Measurements from ENCODE around the gene ABHD11.

ABHD11 gene

DNA sequence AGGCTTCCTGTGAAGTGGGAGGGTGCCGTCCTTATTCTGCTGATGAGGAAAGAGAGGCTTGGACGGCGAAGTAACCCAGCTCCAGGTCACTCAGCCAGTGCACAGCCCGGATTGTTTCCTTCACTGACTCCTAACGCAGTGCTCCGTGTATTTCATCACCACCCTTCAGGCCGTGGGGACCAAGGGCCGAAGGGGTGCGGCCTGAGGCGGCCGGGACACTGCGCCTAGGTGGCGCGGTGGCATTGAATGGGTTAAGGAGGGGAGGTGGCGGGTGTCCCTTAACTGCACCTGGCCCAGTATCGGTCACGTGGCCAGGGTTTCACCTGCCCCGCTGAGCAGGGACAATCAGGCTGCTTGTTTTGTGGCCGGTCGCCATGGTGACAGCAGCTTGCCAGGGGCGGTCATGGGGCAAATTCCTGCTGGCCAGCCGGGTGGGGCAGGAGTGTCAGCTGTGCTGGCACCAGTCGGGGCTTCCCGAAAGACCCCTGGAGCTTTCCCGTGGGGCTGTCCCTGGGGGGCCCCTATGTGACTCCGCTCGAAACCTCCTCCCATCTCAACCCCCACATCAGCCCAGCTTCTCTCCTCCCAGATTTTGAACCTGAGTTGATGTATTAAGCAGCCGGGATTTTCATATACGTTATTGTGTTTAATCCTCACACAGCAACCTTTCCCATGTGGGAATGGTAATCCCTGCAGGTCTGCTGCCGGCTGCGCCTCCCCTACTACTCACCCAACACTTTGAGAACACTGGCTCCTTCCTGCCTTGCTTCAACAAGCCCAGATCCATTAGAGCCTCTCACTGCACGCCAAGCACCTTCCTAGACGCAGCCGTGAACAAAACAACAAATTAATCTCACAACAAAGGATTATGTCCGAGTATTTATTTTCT, 4.4 kb upstream of the ABHD11 start:
- peak overlapping the region; percentile 57 for H2AFZ ChIP-seq (ENCODE audit: low read length)
- peak overlapping the region; percentile 81 for H3K23ac ChIP-seq (ENCODE audit: low read depth, low read length, poor library complexity)
- H2BK5ac ChIP-seq (ENCODE audit: low read length): peak overlapping the region; percentile 99
- peak overlapping the region; percentile 45 for H3K4me2 ChIP-seq (ENCODE audit: insufficient read depth, low read length, poor library complexity, severe bottlenecking)
- H2BK12ac ChIP-seq (ENCODE audit: low read length): peak overlapping the region; percentile 99
- WGBS, 2 donors (ENCODE audit: extremely low coverage in 2 of 2, insufficient read length in 2 of 2, insufficient replicate concordance in 1 of 2): no CpG with 5 or more reads among the region's 35 CpGs
- peak overlapping the region; percentile 96 for H3K27ac ChIP-seq (replicated peaks; ENCODE audit: low read length)
- no peaks in the 10 kb centered on the region for H3K79me1 ChIP-seq (ENCODE audit: low read depth, low read length)
- H4K8ac ChIP-seq (ENCODE audit: low read depth, low read length): peak overlapping the region; percentile 32
- peaks cover 22 to 24% of the 10 kb centered on the region in 2 donors for H3K4me1 ChIP-seq (ENCODE audit: control insufficient read depth in 2 of 2, insufficient read depth in 1 of 2, low read depth in 1 of 2, low read length in 2 of 2)
- peak overlapping the region; percentile 81 for H3K4ac ChIP-seq (ENCODE audit: low read length)
- H3K14ac ChIP-seq (ENCODE audit: low read length): peak overlapping the region; percentile 77
- H2BK15ac ChIP-seq (ENCODE audit: low read length): peak overlapping the region; percentile 65
- H4K91ac ChIP-seq (ENCODE audit: low read depth, low read length, poor library complexity): peak overlapping the region; percentile 47
- H3K9me3 ChIP-seq (replicated peaks in 1 of 2; ENCODE audit: control insufficient read depth in 2 of 2, insufficient read depth in 1 of 2, low read depth in 1 of 2, low read length in 2 of 2): no peaks in the 10 kb centered on the region
- H3K18ac ChIP-seq (ENCODE audit: low read length): peak overlapping the region; percentile 98
- peak; percentile 87 for DNase-seq (ENCODE audit: low spot score)
- H3K4me3 ChIP-seq (ENCODE audit: low read length in 2 of 2): peak overlapping the region in 1 of 2 donors; percentile 2
- peak overlapping the region; percentile 97 for H2AK5ac ChIP-seq (ENCODE audit: low read depth, low read length)
- peak overlapping the region; percentile 73 for H3K9ac ChIP-seq (ENCODE audit: low read depth, low read length, poor library complexity)
- H3K36me3 ChIP-seq (replicated peaks in 1 of 2; ENCODE audit: control insufficient read depth in 2 of 2, insufficient read depth in 2 of 2, low read length in 2 of 2): no peaks in the 10 kb centered on the region
- H3K27me3 ChIP-seq (ENCODE audit: control insufficient read depth in 3 of 3, insufficient read depth in 3 of 3, low read depth in 1 of 3, low read length in 3 of 3): no peaks in the 10 kb centered on the region
- H2BK120ac ChIP-seq (ENCODE audit: low read depth, low read length): peak overlapping the region; percentile 100

DNA sequence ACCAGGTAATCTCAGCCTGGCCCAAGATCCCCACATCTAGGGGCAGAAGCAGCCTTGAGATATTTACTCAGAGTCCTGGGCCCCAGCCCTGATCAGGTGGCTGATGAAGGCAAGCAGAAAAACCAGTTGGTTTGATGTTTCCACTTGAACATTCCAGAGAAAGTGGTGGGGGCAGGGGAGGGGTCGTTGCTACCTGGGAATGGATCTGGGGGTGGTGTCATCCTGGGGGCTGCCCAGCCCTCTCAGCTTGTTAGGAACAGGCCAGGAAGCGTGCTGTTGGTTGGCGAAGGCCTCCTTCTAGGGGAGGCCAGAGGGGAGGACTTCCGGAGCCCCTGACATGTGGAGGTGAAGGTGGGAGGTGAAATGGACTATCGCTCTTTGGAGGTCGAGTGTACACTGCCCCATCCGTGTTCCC, 3.7 kb upstream of the ABHD11 start:
- peak overlapping the region; percentile 98 for H3K18ac ChIP-seq (ENCODE audit: low read length)
- peak overlapping the region; percentile 65 for H2BK15ac ChIP-seq (ENCODE audit: low read length)
- no peak overlapping the region for H3K9ac ChIP-seq (ENCODE audit: low read depth, low read length, poor library complexity)
- H2BK12ac ChIP-seq (ENCODE audit: low read length): peak overlapping the region; percentile 99
- DNase-seq (ENCODE audit: low spot score): no peak
- peak overlapping the region; percentile 81 for H3K4ac ChIP-seq (ENCODE audit: low read length)
- H3K4me3 ChIP-seq (ENCODE audit: low read length in 2 of 2): no peak overlapping the region
- H3K4me1 ChIP-seq (ENCODE audit: control insufficient read depth in 2 of 2, insufficient read depth in 1 of 2, low read depth in 1 of 2, low read length in 2 of 2): peaks cover 24 to 29% of the 10 kb centered on the region in 2 donors
- peaks cover 2 to 3% of the 10 kb centered on the region in 2 donors for H3K36me3 ChIP-seq (replicated peaks in 1 of 2; ENCODE audit: control insufficient read depth in 2 of 2, insufficient read depth in 2 of 2, low read length in 2 of 2)
- peak overlapping the region; percentile 100 for H2BK120ac ChIP-seq (ENCODE audit: low read depth, low read length)
- peak overlapping the region; percentile 81 for H3K23ac ChIP-seq (ENCODE audit: low read depth, low read length, poor library complexity)
- H3K27me3 ChIP-seq (ENCODE audit: control insufficient read depth in 3 of 3, insufficient read depth in 3 of 3, low read depth in 1 of 3, low read length in 3 of 3): no peaks in the 10 kb centered on the region
- peak overlapping the region; percentile 45 for H3K4me2 ChIP-seq (ENCODE audit: insufficient read depth, low read length, poor library complexity, severe bottlenecking)
- H3K9me3 ChIP-seq (replicated peaks in 1 of 2; ENCODE audit: control insufficient read depth in 2 of 2, insufficient read depth in 1 of 2, low read depth in 1 of 2, low read length in 2 of 2): no peaks in the 10 kb centered on the region
- H4K8ac ChIP-seq (ENCODE audit: low read depth, low read length): peak overlapping the region; percentile 32
- peak overlapping the region; percentile 57 for H2AFZ ChIP-seq (ENCODE audit: low read length)
- peak overlapping the region; percentile 77 for H3K14ac ChIP-seq (ENCODE audit: low read length)
- H2BK5ac ChIP-seq (ENCODE audit: low read length): peak overlapping the region; percentile 99
- H2AK5ac ChIP-seq (ENCODE audit: low read depth, low read length): peak overlapping the region; percentile 97
- peak overlapping the region; percentile 77 for H3K27ac ChIP-seq (replicated peaks; ENCODE audit: low read length)
- WGBS, 2 donors (ENCODE audit: extremely low coverage in 2 of 2, insufficient read length in 2 of 2, insufficient replicate concordance in 1 of 2): no CpG with 5 or more reads among the region's 7 CpGs
- peaks cover 4% of the 10 kb centered on the region for H3K79me1 ChIP-seq (ENCODE audit: low read depth, low read length)
- peak overlapping the region; percentile 47 for H4K91ac ChIP-seq (ENCODE audit: low read depth, low read length, poor library complexity)

DNA sequence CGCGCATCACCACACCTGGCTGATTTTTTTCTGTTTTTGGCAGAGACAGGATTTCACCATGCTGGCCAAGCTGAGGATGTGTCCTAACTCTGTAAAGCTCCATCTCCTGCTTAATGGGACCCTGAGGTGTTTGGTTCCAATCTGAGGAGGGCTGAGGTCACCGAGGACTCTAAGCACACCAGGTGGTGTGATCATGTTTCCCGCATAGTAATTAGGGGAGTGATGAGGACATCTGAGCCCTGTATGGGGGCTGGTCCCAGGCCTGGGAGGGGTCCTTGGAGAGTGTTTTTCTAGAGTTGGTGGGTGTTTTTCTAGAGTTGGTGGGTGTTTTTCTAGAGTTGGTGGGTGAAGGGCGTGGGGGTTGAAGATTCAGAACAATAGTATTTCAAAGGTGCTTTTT, 3.0 kb upstream of the ABHD11 start:
- no peak overlapping the region for H4K91ac ChIP-seq (ENCODE audit: low read depth, low read length, poor library complexity)
- no peak overlapping the region for H3K18ac ChIP-seq (ENCODE audit: low read length)
- no peaks in the 10 kb centered on the region for H3K27me3 ChIP-seq (ENCODE audit: control insufficient read depth in 3 of 3, insufficient read depth in 3 of 3, low read depth in 1 of 3, low read length in 3 of 3)
- peak overlapping the region; percentile 21 for H3K27ac ChIP-seq (replicated peaks; ENCODE audit: low read length)
- H3K79me1 ChIP-seq (ENCODE audit: low read depth, low read length): peaks cover 5% of the 10 kb centered on the region
- no peak for DNase-seq (ENCODE audit: low spot score)
- no peak overlapping the region for H4K8ac ChIP-seq (ENCODE audit: low read depth, low read length)
- H2AK5ac ChIP-seq (ENCODE audit: low read depth, low read length): no peak overlapping the region
- H3K36me3 ChIP-seq (replicated peaks in 1 of 2; ENCODE audit: control insufficient read depth in 2 of 2, insufficient read depth in 2 of 2, low read length in 2 of 2): peaks cover 10% of the 10 kb centered on the region in 2 donors
- H3K9ac ChIP-seq (ENCODE audit: low read depth, low read length, poor library complexity): no peak overlapping the region
- no peak overlapping the region for H2BK12ac ChIP-seq (ENCODE audit: low read length)
- H3K4me3 ChIP-seq (ENCODE audit: low read length in 2 of 2): no peak overlapping the region
- no peak overlapping the region for H2BK120ac ChIP-seq (ENCODE audit: low read depth, low read length)
- no peak overlapping the region for H3K14ac ChIP-seq (ENCODE audit: low read length)
- H2BK15ac ChIP-seq (ENCODE audit: low read length): no peak overlapping the region
- H3K4me1 ChIP-seq (ENCODE audit: control insufficient read depth in 2 of 2, insufficient read depth in 1 of 2, low read depth in 1 of 2, low read length in 2 of 2): peaks cover 24 to 28% of the 10 kb centered on the region in 2 donors
- H3K9me3 ChIP-seq (replicated peaks in 1 of 2; ENCODE audit: control insufficient read depth in 2 of 2, insufficient read depth in 1 of 2, low read depth in 1 of 2, low read length in 2 of 2): no peaks in the 10 kb centered on the region
- no peak overlapping the region for H3K4ac ChIP-seq (ENCODE audit: low read length)
- no peak overlapping the region for H2BK5ac ChIP-seq (ENCODE audit: low read length)
- H3K4me2 ChIP-seq (ENCODE audit: insufficient read depth, low read length, poor library complexity, severe bottlenecking): no peak overlapping the region
- no peak overlapping the region for H3K23ac ChIP-seq (ENCODE audit: low read depth, low read length, poor library complexity)
- no peak overlapping the region for H2AFZ ChIP-seq (ENCODE audit: low read length)
- WGBS, 2 donors (ENCODE audit: extremely low coverage in 2 of 2, insufficient read length in 2 of 2, insufficient replicate concordance in 1 of 2): no CpG with 5 or more reads among the region's 5 CpGs

DNA sequence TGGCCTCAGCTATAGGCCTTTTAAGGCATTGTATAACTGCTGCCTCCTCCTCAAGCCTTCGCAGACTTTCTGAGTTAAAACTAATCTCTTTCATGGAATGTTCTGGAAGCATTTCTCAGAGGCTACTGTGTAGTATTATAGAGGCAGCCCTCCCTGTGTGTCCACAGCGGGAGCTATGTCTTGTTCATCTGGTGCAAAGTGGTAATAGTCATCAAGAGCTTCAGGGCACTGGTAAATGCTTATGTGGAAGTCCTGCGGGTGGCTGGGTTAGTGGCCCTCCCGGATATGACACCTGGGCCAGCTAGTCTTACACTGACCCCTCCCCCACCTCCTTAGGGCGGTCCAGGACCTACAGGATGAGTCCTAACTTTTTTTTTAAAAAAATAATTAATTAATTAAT, 2.2 kb upstream of the ABHD11 start:
- no CpG with 5 or more reads among the region's 5 CpGs for WGBS, 2 donors (ENCODE audit: extremely low coverage in 2 of 2, insufficient read length in 2 of 2, insufficient replicate concordance in 1 of 2)
- Histone ChIP-seq H2AFZ (ENCODE audit: low read length) (no peak overlapping the region), H3K9me3 (replicated peaks in 1 of 2; ENCODE audit: control insufficient read depth in 2 of 2, insufficient read depth in 1 of 2, low read depth in 1 of 2, low read length in 2 of 2) (no peaks in the 10 kb centered on the region), H2BK120ac (ENCODE audit: low read depth, low read length) (no peak overlapping the region), H2BK5ac (ENCODE audit: low read length) (no peak overlapping the region), H3K18ac (ENCODE audit: low read length) (no peak overlapping the region), H3K4me3 (ENCODE audit: low read length in 2 of 2) (no peak overlapping the region), H3K27me3 (ENCODE audit: control insufficient read depth in 3 of 3, insufficient read depth in 3 of 3, low read depth in 1 of 3, low read length in 3 of 3) (no peaks in the 10 kb centered on the region), H3K9ac (ENCODE audit: low read depth, low read length, poor library complexity) (no peak overlapping the region), H3K4ac (ENCODE audit: low read length) (no peak overlapping the region), H4K8ac (ENCODE audit: low read depth, low read length) (no peak overlapping the region), H2BK15ac (ENCODE audit: low read length) (no peak overlapping the region), H3K4me1 (ENCODE audit: control insufficient read depth in 2 of 2, insufficient read depth in 1 of 2, low read depth in 1 of 2, low read length in 2 of 2) (peaks cover 24 to 27% of the 10 kb centered on the region in 2 donors), H2AK5ac (ENCODE audit: low read depth, low read length) (peak overlapping the region; percentile 51), H3K36me3 (replicated peaks in 1 of 2; ENCODE audit: control insufficient read depth in 2 of 2, insufficient read depth in 2 of 2, low read length in 2 of 2) (peaks cover 16 to 17% of the 10 kb centered on the region in 2 donors), H3K79me1 (ENCODE audit: low read depth, low read length) (peaks cover 5% of the 10 kb centered on the region), H3K23ac (ENCODE audit: low read depth, low read length, poor library complexity) (no peak overlapping the region), H2BK12ac (ENCODE audit: low read length) (peak overlapping the region; percentile 12), H3K14ac (ENCODE audit: low read length) (no peak overlapping the region), H3K4me2 (ENCODE audit: insufficient read depth, low read length, poor library complexity, severe bottlenecking) (no peak overlapping the region), H4K91ac (ENCODE audit: low read depth, low read length, poor library complexity) (no peak overlapping the region), H3K27ac (replicated peaks; ENCODE audit: low read length) (peak overlapping the region; percentile 1)
- no peak for DNase-seq (ENCODE audit: low spot score)
